ENCODE results near the gene JPH4.
A peak's percentile ranks its signal among the peaks of the same experiment; 100 is the strongest.
"Not testable (repeated sequence)": the region's sequence is repeated elsewhere in the genome, so short reads cannot be mapped to it uniquely, and the experiment has no call there.

The JPH4 gene

DNA sequence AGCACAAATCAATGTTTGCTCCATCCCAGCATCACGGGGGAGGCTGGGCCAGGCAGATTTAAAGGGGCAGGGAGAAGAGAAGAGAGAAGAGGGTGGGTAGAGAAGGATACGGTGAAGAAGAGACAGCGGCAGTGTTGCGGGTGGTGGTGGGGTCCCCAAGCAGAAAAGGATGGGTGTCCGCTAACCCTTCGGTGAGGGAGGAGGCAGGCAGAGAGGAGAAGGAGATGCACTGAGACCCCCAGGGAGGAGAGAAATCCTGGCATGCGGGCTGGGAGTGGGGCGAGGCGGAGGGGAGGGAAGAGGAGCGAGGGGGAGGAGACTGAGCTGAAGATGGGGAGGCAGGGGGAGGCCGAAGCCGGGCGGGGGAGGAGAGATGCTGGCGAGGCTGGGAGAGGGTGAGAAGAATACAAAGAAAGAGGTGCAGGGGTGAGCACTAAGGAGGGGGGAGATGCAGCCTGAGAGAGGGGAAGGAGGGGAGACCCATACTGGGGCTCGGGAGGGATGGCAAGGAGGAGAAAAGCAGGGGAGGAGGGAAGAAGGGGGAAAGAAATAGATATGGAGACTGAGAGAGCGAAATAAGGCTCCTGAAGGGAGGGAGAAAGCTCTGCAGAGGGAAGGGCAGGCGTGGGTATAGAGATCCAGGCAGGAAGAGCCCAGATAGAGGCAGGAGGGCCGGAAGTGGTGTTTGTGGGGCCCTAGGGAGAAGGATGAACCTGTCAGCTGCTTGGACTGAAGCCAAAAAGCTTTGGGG, at the start of gene JPH4:
Gene JPH4, minus strand, starts transcription at position 231 of the 751 bp plus-strand sequence. CDS start 1,337 bp downstream, outside the sequence.
- DNase-seq (ENCODE audit: low spot score), result peak; percentile 78

DNA sequence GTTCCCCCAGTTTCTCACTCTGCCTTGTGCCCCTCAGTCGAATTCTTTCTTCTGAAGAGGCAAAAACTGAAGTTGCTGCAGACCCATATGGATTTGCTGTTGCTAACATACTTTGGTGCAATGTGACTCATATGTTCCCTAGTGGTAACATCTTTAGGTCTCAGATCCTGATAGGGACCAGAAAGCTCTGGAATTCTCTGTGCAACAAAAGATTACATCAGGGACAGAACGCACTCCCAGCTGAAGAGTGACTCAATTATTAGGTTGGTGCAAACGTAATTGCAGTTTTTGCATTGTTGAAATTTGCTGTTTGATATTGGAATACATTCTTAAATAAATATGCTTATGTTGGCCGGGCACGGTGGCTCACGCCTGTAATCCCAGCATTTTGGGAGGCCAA, 49.4 kb upstream of the JPH4 start:
- no peak for DNase-seq (ENCODE audit: low spot score)

DNA sequence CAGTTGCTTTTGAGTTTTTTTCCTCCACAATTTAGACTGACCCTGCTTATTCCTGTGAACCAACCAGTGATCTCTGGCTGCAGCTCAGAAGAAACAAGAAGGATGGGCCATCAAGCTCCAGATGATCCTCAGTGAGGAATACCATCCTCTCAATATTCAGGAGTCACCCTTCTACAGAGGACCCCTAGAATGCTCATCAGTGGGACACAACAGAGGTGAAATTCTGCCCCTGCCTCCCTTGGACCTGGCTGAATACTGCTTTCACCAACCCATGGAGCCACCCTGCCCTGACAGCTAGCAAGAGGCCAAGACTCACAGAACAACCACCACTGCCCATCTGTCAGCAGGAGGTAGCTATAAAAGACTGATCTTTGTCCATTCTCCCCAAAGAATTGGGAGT, 48.4 kb upstream of the JPH4 start:
- DNase-seq (ENCODE audit: low spot score), result no peak

DNA sequence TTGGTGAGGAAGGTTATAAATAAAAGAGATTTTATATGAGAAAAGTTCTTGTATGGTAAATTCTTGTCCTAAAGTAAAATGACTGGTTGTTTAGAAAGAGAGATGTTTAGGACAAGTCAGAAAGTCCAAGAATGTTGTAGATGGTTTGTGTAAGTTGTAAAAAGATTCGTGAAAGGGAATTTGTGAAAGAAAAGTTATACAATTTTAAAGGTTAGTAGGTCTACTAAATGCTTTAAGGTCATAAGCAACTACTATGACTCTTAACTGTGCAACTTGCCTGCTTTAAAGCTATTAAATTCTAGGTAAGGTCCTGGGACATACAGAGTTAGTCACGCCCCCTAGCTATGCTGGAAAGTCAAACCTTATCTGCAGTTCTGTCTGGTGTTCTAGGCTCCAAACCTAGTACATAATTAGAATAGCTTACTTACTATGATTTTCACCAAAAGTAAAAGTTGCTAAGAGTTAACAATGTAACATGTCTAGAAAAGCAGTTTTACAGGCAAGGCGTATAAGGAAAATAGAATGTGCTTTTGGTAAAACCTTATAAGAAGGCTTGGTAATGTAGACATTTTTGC, 46.3 kb upstream of the JPH4 start:
- no peak for DNase-seq (ENCODE audit: low spot score)

DNA sequence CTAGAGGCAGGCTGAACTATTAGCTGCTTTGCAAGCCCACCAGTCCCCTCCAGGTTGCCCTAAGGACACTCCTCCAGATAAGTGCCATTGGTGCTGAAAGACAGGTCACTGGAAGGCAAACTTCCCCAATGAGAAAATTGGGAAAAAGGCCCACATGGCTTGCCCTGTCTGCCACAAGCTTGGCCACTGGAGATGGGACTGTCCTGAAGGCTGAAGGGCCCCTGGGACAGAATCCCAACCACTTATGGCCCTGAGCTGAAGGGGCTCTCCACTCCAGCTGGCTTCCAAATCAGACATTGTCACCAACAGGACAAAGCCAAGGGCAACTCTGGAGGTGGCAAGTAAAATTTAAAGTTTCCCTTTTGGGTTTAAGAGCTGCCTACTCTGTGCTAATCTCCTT, 45.4 kb upstream of the JPH4 start:
- DNase-seq (ENCODE audit: low spot score), result no peak

DNA sequence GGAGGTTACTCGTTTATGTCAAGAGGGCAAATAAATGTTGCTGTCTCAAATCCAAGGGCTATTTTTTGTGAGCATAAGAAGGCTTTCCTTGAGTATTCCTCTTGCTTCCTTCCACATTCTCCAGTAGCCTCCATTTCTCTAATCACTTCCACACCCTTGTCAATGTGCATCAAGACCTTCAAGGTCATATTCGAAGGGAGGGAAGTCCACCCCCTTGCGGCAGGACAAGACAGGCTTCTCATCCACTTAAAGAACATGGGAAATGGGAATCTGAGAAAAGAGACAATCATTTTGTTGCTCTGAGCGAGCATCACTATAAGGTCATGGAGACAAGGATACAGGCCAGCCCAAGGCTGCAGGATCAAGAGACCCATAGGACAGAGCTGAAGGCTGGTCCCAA, 44.4 kb upstream of the JPH4 start:
- DNase-seq (ENCODE audit: low spot score), result no peak

DNA sequence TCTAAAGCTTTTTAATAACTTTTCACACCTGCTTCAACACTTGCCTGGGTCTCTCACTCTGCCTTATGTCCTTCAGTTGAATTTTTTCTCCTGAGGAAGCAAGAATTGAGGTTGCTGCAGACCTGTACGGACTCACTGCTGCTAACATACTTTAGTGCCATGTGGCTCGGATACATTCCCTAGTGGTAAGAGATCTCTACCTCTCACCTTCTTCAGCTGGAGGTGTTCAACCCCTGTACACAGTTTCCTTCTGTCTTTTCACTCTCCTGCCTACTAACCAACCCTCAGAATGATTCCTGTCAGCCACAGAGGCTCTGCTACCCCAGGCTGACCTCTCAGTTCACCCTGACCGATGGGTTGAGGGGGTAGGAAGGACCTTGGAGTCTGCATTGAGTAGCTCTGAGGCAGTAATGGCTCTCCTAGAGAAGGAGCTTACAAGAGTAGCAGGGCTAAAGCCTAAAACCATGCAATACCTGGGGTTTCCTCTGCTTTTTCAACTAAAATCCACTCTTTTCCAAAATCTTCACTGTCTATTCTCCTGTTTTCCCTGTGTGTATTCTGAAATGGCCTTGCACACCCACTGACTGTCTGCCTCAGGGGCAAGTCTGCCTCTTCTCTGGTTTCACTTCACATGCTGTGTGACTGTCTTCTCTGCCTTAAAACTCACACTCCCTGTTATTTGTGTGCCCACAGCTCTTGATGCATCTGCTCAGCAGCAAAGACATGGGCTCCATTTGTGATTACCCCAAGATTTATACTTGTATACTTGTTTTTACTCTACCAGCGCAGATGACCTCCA, 43.5 kb upstream of the JPH4 start:
- DNase-seq (ENCODE audit: low spot score), result no peak

DNA sequence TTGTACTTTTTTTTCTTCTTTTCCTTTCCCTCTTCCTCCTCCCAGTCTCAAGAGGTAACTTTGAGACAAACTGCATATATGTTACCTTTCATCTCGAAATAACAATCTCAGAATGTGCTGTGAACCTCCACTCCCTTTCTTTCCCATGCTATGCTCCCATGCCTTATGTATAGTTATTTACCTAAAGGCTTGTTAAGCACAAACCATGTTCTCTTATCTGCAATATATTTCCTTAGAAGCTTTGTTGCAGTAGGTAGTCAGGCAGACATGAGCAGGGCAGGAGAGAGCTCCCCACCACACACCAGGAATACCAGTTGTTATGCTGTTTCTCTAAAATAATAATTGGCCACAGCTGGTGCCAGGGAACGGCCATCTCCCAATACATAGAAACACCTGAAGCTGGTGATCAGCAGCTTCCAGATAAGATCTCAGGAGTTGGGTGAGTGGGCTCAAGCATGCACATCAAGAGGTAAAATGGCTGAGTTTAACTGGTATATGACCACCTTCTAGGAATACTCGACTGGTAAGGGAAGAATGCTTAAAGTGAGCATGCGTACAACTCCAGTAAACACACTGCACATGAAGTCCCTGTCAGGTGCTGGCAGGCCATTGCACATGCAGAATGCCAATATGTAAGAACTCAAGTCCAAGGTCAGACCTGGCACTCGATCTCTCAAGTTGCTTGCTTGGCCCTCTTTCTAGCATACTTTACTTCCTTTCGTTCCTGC, 42.8 kb upstream of the JPH4 start:
- DNase-seq (ENCODE audit: low spot score), result no peak

DNA sequence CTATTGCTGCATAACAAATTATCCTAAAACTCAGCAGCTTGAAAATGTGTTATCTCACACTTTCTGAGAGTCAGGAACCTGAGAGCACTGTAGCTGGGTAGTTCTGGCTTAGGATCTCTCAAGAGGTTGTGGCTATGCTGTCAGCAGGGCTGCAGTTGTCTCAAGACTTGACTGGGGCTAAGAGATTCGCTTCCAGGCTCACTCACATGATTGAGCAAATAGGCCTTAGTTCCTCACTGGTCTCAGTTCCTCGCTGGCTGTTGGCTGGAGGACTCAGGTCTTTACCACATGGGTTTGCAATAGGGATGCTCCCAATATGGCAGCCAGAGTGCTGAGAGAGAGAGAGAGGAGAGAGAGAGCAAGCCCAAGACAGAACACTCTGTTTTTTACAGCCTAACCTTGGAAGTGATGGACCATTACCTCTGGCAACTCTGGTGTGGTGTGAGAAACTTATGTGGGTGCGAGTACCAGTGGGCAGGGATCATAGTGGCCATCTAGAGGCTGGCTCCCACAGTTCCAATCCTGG, 41.6 kb upstream of the JPH4 start:
- DNase-seq (ENCODE audit: low spot score), result no peak

DNA sequence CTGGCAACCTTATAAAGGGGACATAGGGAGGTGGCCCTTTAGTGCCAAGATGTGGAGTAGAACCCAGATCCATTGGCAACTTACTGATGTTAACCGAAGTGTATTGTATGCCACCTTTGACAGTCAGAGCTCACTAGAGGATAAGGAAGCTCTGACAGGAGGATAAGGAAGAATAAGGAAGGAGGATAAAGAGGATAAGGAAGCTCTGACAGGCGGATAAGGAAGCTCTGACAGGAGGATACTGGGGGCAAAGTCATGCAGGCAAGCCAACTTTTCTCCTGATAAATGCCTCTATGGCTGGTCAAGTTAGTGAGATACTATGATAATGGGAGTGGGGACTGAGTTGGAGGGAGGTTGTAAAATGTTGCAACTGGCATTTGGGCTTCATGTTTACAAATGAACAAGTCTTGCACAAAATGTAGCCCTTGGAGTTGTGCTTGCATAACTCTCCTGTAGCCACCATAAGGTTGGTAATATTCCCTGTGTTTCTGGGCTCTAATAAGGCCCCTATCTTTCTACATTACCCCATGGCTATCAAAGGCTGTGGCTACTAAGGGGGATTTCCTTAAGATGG, 39.9 kb upstream of the JPH4 start:
- DNase-seq (ENCODE audit: low spot score), result no peak

DNA sequence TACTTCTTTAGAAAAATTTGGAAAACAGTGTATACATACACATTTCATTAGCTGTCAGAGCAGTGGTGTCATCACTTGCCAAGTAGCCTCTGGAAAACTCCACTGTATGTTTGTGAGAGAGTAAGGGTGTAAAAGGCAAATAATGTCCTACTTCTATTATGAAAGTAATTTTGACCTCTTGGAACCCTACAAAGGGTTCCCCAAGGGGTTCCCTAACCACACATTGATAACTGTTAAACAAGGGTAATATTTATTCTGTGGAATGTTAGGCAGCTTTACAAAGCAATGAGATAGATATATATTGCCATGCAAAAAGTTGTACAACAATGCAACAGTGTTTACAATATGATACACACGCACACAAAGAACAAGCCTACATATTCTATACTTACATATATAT, 38.9 kb upstream of the JPH4 start:
- no peak for DNase-seq (ENCODE audit: low spot score)

DNA sequence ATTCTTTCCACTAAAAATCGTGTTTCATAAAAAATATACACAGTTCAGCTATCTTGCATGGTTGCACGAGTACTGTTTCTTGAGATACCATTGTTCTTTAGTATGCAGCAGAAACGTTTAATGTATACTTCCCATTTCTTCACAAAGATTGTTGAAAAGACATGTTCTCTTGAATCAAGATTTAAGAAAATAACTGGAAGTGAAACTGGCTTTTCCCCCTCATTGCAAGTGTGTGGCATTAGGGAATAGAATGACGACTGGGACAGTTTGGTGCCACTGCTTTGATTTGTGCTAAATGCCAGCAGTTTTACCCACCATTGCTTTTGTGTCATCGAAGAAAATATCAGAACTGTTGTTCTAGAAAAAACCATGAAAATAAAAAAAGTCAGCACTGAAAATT, 37.3 kb upstream of the JPH4 start:
- DNase-seq (ENCODE audit: low spot score), result no peak

DNA sequence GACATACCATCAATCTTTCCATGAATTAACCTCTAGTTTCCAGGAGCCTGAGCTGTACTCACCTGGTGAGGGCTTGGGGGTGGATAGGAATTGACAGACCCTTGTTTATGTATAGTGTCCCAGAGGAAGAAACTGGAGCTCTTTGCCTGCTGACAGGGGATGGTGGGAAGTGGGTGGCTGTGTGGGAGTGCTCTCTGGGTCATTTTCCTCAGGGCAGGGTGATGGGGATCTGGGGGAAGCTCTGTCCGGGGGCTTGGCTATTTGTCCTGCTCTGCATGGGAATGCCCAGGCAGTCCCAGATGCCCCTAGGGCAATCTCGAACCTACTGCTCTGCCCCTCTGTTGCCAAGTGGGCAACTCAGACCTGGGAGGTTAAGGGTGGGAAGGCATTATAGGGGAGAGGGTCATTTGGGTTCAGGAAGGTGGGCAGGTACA, 35.8 kb upstream of the JPH4 start:
- no peak for DNase-seq (ENCODE audit: low spot score)

DNA sequence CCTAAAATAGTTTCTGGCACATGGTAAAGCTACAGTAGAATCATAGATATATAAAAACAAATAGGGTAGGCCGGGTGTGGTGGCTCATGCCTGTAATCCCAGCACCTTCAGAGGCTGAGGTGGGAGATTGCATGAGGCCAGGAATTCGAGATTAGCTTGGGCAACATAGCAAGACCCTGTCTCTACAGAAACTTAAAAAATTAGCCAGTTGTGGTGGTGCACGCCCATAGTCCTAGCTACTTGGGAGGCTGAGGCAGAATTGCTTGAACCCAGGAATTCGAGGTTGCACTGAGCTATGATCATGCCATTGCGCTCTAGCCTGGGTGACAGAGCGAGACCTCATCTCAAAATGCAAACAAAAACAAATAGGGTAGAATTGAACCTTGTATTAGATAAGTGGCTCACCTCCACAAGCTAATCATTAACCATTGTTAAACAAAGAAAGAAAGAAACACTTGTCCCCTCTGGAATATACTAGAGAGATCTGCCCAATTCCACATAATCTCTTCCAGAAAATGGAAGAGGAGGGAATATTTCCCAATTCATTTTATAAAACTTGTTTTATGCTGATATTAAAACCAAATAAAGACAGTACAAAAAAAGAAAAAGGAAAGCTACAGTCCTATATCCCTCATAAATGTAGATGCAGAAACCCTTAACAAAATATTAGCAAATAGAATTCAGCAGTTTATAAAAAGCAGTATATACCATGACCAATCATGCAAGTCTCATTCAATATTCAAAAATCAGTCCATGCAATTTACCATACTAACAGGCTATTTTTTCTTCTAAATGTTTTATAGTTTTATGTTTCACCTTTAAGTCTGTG, 34.9 kb upstream of the JPH4 start:
- DNase-seq (ENCODE audit: low spot score), result no peak

DNA sequence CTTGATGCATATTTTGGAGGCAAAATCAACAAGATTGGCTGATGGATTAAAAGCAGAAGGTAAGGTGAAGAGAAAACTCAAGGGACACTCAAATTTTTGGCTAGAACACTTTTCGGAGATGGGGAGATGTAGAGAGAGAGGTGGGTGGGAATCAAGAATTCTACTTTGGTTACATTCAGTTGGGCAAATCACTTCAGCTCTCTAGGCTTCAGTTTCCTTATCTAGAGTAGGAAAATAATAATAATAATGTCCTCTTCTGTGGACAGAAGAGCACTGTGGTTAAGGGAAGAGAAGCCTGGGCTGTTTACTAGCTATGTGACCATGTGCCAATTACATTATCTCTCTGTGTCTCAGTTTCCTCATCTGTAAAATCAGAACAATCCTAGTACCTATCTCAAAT, 34.2 kb upstream of the JPH4 start:
- DNase-seq (ENCODE audit: low spot score), result no peak

DNA sequence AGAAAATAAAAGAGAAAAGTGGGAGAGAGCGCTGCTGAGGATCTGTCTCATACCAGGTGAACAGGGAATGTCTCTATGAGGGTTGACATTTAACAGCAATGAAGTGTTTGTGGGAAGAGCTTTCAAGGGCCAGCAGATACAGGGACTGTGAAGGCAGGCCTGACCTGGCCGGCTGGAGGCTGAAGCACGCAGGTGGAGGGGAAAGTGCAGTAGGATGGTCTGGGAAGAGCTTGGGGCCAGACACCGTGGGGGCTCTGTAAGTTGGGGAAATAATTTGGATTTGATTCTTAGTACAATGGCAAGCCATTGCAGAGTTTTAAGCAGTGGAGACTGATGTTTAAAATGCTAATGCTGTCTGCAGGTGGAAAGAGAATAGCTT, 33.8 kb upstream of the JPH4 start:
- DNase-seq (ENCODE audit: low spot score), result no peak

DNA sequence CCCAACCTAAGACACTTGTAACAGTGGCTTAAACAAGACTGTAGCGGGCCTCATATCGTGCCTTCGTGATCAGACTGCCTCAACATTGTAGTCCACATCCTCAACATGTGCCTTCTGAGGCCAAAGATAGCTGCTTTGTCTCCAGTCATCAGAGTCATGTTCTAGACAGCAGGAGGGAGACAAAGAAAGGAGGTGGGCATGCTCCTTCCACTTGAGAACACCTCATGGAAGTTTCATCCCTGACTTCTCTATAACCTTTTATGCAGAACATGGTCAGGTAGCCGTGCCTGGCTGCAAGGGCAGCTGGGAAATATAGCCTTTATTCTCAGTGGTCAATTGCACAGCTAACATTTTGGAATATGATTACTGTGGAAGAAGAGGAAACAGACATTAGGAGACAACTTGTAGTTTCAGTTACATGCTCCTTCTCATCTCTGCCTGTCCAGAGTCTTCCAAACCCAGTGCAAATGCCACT, 32.3 kb upstream of the JPH4 start:
- DNase-seq (ENCODE audit: low spot score), result no peak

DNA sequence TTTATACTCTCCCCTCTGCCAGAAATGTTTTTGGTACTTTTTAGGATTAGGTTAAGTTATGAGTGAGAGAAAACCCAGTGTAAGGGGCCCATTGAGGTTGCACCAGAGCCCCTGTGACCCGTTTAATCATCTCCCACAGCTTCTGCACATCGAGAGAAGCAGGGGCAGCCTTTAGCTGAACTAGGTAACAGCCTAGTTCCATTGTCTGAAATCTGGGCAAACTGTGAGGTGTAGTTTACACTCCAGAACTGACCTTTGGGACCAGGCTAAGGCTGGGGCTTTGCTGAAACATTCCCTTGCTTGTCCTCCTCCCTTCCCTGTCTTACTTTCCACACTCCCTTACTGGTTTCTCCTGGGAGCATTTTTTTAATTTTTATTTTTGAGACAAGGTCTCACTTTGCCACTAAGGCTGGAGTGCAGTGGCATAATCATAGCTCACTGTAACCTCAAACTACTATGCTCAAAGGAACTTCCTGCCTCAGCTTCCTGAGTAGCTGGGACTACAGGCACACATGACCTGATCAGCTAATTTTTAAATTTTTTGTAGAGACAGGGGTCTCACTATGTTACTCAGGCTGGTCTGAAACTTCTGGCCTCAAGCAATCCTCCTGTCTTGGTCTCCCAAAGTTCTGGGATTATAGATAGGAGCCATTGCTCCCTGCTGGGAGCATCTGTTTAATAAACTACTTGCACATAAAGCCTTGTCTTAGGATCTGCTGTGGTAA, 31.7 kb upstream of the JPH4 start:
- no peak for DNase-seq (ENCODE audit: low spot score)

DNA sequence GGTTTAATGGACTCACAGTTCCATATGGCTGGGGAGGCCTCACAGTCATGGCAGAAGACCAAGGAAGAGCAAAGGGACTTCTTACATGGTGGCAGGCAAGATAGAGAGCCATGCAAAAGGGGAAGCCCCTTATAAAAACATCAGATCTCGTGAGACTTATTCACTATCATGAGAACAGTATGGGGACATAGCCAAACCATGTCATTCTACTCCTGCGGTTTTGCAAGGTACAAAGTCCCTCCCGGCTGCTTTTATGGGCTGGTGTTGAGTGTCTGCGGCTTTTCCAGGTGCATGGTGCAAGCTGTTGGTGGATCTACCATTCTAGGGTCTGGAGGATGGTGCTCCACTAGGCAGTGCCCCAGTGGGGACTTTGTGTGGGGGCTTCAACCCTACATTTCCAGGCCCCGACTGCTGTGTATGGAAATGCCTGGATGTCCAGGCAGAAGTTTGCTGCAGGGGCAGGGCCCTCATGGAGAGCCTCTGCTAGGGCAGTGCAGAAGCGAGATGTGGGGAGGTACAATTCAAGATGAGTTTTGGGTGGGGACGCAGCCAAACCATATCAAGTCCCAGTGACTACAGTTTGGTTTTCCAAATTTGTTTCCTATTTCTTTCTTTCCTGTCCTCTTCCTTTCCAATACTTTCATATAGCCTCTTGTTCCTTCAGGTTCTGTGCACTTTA, 31.0 kb upstream of the JPH4 start:
- not testable (repeated sequence) for DNase-seq (ENCODE audit: low spot score)

DNA sequence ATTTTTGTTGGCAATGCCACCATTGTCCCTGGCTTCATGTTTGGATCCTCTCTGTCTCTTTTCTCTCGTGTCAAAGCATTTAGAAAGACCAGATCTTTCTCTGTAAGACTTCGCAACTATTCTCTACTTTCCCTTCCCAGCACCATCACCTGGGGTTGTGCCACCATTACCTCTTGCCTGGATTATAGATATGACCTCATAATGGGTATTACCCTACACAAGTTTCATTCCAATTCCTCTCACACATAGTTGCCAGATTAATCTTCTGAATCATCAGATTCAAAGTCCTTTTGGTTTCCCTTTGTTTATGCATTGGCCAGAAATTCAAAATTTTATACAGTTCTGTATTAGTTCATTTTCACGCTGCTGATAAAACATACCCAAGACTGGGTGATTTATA, 30.4 kb upstream of the JPH4 start:
- DNase-seq (ENCODE audit: low spot score), result no peak

Measured in Ammon's horn (tissue), 1 donor.